Activated gamma-delta T cell treated with Interleukin-2 at 50 U/mL for 16 hours (primary cell): ENCODE measurements around the gene IER3.
"Not testable (repeated sequence)": the region's sequence is repeated elsewhere in the genome, so short reads cannot be mapped to it uniquely, and the experiment has no call there.

Experiments used
- DNase-seq: peaks from one replicate; pipeline ENCODE4 v3.0.0-alpha.2; 2020

The IER3 gene

GRCh38 chr6:30747300-30747687 is 2.9 kb upstream of the IER3 start:
- DNase-seq, result no peak

- DNase-seq, result no peak
Measured at GRCh38 chr6:30743099-30744053, 971 bp downstream of the IER3 start.

- peak; percentile 86 for DNase-seq
Measured at GRCh38 chr6:30742316-30743098, 1.8 kb downstream of the IER3 start, which contains the start of gene FLOT1. TSS of gene FLOT1 (minus strand) at chr6:30742687. CDS start at chr6:30742189, 498 bp downstream.

GRCh38 chr6:30741789-30742315 is 2.5 kb downstream of the IER3 start:
- DNase-seq, result no peak

GRCh38 chr6:30741063-30741779 is 3.1 kb downstream of the IER3 start:
- DNase-seq, result no peak

- DNase-seq, result no peak
Measured at GRCh38 chr6:30740540-30740870, 3.8 kb downstream of the IER3 start.

- no peak for DNase-seq
Measured at GRCh38 chr6:30738532-30738931, 5.8 kb downstream of the IER3 start.

- DNase-seq, result no peak
Measured at GRCh38 chr6:30735668-30736314, 8.6 kb downstream of the IER3 start.

- no peak for DNase-seq
Measured at GRCh38 chr6:30732237-30732943, 12.0 kb downstream of the IER3 start.

GRCh38 chr6:30730601-30731435 is 13.5 kb downstream of the IER3 start:
- DNase-seq, result peak; percentile 81

GRCh38 chr6:30727920-30728553 is 16.3 kb downstream of the IER3 start:
- DNase-seq, result no peak

- DNase-seq, result no peak
Measured at GRCh38 chr6:30726506-30727413, 17.6 kb downstream of the IER3 start.

GRCh38 chr6:30725713-30726505 is 18.4 kb downstream of the IER3 start:
- DNase-seq, result no peak

- DNase-seq, result no peak
Measured at GRCh38 chr6:30724906-30725667, 19.3 kb downstream of the IER3 start.

- not testable (repeated sequence) for DNase-seq
Measured at GRCh38 chr6:30723843-30724741, 20.3 kb downstream of the IER3 start.

- DNase-seq, result not testable (repeated sequence)
Measured at GRCh38 chr6:30723159-30723842, 21.0 kb downstream of the IER3 start.
